Stimulated activated naive CD8-positive, alpha-beta T cell treated with anti-CD3 and anti-CD28 coated beads, Interleukin-15, Interleukin-2, amounts not matched to agents 100 U/mL and 50 U/mL, for 24 hours (primary cell): ENCODE data around the gene CDSN.

Experiments used
- ATAC-seq: fragments of 150-1000 bp; cut with Tn5 transposase; one replicate; pipeline ENCODE4 v1.10.0; 2021
- DNase-seq: peaks from one replicate; pipeline ENCODE4 v3.0.0; 2021

CDSN gene

GRCh38 chr6:31116661-31117385 lies 3.4 kb downstream of the CDSN start:
- ATAC-seq (no peak), DNase-seq (no peak)

- DNase-seq (no peak), ATAC-seq (no peak)
These were observed 4.2 kb downstream of the CDSN start for GRCh38 chr6:31115941-31116560.

- no peak for DNase-seq
- ATAC-seq = no peak
These were observed 5.0 kb downstream of the CDSN start for GRCh38 chr6:31114970-31115849.

GRCh38 chr6:31114541-31114878 lies 5.7 kb downstream of the CDSN start, which contains the start of gene PSORS1C1:
Gene PSORS1C1 (plus strand): TSS chr6:31114800. CDS start chr6:31129633, 14,833 bp downstream.
- DNase-seq (no peak), ATAC-seq (no peak)

- ATAC-seq = no peak
These were observed 6.2 kb downstream of the CDSN start for GRCh38 chr6:31113861-31114540.

GRCh38 chr6:31112478-31112877 lies 7.8 kb downstream of the CDSN start, which contains the start of gene C6orf15:
Gene C6orf15 (minus strand): TSS chr6:31112575. CDS start chr6:31112555, 20 bp downstream.
- DNase-seq (no peak), ATAC-seq (no peak)

More at GRCh38 chr6:31113861-31114540, 6.2 kb downstream of the CDSN start:
- DNase-seq = no peak

DNA sequence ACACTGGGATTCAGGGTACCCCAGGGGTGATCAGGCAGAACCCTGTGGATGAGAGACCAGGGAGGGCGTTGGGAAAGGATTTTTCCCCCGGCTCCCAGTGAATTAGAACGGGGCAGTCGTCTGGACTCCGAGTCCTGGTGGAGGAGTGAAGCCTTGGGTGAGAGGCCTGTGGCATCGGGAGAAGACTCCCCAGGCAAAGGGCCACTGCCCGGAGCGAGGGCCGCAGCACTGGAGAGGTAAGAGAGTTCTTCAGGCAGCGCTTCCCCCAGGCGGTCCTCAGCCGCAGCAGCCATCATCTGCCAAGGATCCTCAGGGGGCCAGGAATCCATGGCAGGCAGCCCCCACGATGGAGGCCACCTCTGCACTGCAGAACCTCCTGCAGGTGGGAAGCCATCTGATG lies 8.5 kb downstream of the CDSN start:
- ATAC-seq (no peak), DNase-seq (no peak)

DNA sequence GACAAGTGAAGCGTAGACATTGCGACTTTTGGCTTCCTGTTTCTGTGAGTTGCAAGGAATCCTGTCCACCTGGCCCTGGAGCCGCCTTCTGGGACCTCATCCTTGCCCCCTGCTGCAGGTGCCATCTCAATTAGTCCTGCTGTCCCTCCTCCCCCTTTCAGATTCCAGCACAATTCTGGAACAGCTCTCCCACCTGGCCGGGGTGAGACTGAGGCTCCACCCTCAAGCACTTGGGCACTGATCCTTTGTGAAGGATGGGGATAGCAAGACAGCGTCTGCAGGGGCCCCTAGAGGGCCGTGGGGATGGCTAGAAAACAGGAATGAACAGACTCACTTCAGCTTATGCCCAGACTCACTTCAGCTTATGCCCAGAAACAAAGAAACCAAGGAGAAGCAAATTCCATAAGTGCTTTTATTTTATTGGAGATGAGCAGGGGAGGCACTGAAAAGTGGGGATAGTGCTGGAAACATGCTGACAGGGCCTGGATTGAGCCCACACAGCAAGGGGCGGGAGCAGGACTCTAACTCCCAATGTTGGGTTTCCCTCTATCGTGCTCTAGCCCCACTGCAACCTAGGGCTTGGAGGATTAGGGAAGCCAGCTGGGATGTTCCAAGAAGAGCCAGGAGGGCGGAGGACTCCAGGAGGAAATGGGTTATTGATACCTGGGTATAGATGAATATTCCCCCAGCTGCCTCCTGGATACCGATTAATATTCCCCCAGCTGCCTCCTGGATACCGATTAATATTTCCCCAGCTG lies 9.2 kb downstream of the CDSN start:
- ATAC-seq (no peak), DNase-seq (no peak)

GRCh38 chr6:31107052-31107451 lies 13.2 kb downstream of the CDSN start:
- no peak for ATAC-seq
- DNase-seq = no peak

DNA sequence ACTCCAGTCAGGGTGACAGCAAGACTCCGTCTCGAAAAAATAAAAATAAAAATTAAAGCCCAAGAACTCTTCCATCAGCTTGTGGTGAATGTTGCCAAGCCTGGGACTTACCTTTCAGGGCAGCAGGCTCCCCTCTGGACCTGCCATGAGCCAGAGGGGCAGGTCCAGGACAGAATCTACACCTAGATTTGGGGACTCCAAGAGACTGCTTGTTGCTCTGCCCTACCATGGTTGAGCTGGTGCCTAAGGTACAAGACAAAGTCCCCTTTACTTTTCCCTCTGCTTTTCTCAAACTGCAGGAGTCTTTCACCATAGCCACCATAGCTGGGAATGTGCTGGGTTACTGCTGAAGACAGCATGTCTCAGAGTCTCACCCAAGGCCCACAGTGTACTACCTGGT lies 17.1 kb downstream of the CDSN start:
- ATAC-seq (no peak), DNase-seq (no peak)

GRCh38 chr6:31098449-31098938 lies 21.8 kb downstream of the CDSN start:
- DNase-seq (no peak), ATAC-seq (no peak)

DNA sequence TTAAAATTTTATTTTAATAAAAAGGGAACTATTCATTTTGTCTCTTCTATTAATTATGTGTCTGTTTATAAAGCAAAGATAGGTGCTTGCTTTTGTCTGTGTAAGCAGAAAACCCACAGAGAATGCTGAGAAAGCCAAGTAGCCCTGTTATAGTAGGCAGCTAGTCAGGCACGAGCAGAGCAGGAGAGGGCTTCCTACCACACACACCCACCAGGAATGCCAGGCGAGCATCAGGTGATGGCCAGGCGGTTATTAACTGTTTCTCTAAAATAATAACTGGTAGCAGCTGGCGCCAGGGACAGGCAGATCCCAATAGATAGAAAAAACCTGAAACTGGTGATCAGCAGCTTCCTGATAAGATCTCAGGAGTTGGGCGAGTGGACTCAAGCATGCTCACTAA lies 23.6 kb downstream of the CDSN start:
- DNase-seq = no peak
- no peak for ATAC-seq

DNA sequence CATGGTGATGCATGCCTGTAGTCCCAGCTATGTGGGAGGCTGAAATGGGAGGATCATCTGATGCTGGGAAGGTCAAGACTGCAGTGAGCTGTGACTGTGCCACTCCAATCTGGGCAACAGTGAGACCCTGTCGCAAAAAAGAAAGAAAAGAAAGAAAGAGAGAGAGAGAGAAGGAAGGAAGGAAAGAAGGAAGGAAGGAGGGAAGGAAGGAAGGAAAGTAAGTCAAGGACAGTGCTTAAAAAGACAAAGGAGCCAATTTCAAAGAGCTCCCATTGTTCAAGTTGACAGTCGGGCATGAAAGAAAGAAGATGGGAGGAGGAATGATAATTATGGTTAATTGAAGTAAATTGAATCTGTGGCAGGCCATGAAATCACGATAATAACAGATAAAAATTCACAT lies 24.0 kb downstream of the CDSN start:
- no peak for ATAC-seq

GRCh38 chr6:31094389-31094881 lies 25.8 kb downstream of the CDSN start:
- DNase-seq (peak; percentile 20), ATAC-seq (peak; percentile 28)

More for the DNA sequence above, 24.0 kb downstream of the CDSN start:
- no peak for DNase-seq

GRCh38 chr6:31092769-31093505 lies 27.3 kb downstream of the CDSN start:
- DNase-seq (no peak), ATAC-seq (no peak)

- ATAC-seq (no peak), DNase-seq (no peak)
These were observed 28.0 kb downstream of the CDSN start for GRCh38 chr6:31092238-31092637.

GRCh38 chr6:31091680-31092079 lies 28.6 kb downstream of the CDSN start:
- DNase-seq (no peak), ATAC-seq (no peak)

DNA sequence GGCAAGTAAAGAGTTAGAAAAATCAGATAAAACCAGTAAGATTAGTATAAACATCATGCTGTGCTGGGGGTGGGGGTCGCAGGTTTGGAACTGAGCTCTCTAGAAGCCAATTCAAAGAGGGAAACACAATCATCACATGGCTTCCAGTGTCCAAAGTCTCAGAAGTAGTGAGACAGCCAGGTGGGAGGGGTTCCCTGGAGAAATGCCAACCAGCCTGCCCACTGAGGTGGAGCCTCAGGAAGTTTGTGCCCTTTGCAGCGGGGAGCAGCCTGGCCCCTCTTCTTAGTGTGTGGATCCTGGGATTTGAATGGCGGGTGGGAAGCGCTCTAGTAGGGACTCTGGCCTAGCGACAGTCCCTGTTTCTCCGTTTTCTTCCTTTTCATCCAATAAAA lies 29.3 kb downstream of the CDSN start:
- DNase-seq (no peak), ATAC-seq (no peak)

- no peak for DNase-seq
- ATAC-seq = no peak
These were observed 29.8 kb downstream of the CDSN start for GRCh38 chr6:31090275-31090972.
